ENCODE data around the gene FTSJ1.
"Not testable (repeated sequence)": the region's sequence is repeated elsewhere in the genome, so short reads cannot be mapped to it uniquely, and the experiment has no call there.

The FTSJ1 gene

GRCh38 chrX:48515842-48516241, 39.8 kb downstream of the FTSJ1 start:
- H3K9me3 ChIP-seq (ENCODE audit: control insufficient read depth, low read length) = no peaks in the 10 kb centered on the region
- no peak overlapping the region for H3K4me3 ChIP-seq (ENCODE audit: low read length)
- no peaks in the 10 kb centered on the region for H3K27me3 ChIP-seq (replicated peaks; ENCODE audit: control insufficient read depth, insufficient read depth, low read length)
- no peak for DNase-seq (ENCODE audit: low read depth)
- H3K36me3 ChIP-seq (ENCODE audit: control insufficient read depth, insufficient read depth, low read length, severe bottlenecking) = peaks cover 3% of the 10 kb centered on the region
- H3K9ac ChIP-seq (ENCODE audit: low read length) = no peak overlapping the region
- no peaks in the 10 kb centered on the region for H3K4me1 ChIP-seq (ENCODE audit: control insufficient read depth, insufficient read depth, low read length)

GRCh38 chrX:48516285-48516684, 40.3 kb downstream of the FTSJ1 start:
- Histone ChIP-seq H3K36me3 (ENCODE audit: control insufficient read depth, insufficient read depth, low read length, severe bottlenecking) (peaks cover 3% of the 10 kb centered on the region), H3K4me3 (ENCODE audit: low read length) (no peak overlapping the region), H3K27me3 (replicated peaks; ENCODE audit: control insufficient read depth, insufficient read depth, low read length) (no peaks in the 10 kb centered on the region), H3K9me3 (ENCODE audit: control insufficient read depth, low read length) (no peaks in the 10 kb centered on the region), H3K9ac (ENCODE audit: low read length) (no peak overlapping the region), H3K4me1 (ENCODE audit: control insufficient read depth, insufficient read depth, low read length) (no peaks in the 10 kb centered on the region)
- DNase-seq (ENCODE audit: low read depth) = no peak

- Histone ChIP-seq H3K4me1 (ENCODE audit: control insufficient read depth, insufficient read depth, low read length) (no peaks in the 10 kb centered on the region), H3K27me3 (replicated peaks; ENCODE audit: control insufficient read depth, insufficient read depth, low read length) (no peaks in the 10 kb centered on the region)
These were observed 41.0 kb downstream of the FTSJ1 start for GRCh38 chrX:48516987-48517386.

GRCh38 chrX:48519481-48519880, 43.5 kb downstream of the FTSJ1 start:
- not testable (repeated sequence) for H3K9me3 ChIP-seq (ENCODE audit: control insufficient read depth, low read length); H3K4me3 ChIP-seq (ENCODE audit: low read length); H3K36me3 ChIP-seq (ENCODE audit: control insufficient read depth, insufficient read depth, low read length, severe bottlenecking); H3K4me1 ChIP-seq (ENCODE audit: control insufficient read depth, insufficient read depth, low read length); H3K9ac ChIP-seq (ENCODE audit: low read length); H3K27me3 ChIP-seq (replicated peaks; ENCODE audit: control insufficient read depth, insufficient read depth, low read length); DNase-seq (ENCODE audit: low read depth)

More at GRCh38 chrX:48516987-48517386, 41.0 kb downstream of the FTSJ1 start:
- no peak for DNase-seq (ENCODE audit: low read depth)
- H3K9me3 ChIP-seq (ENCODE audit: control insufficient read depth, low read length) = no peaks in the 10 kb centered on the region
- H3K36me3 ChIP-seq (ENCODE audit: control insufficient read depth, insufficient read depth, low read length, severe bottlenecking) = peaks cover 3% of the 10 kb centered on the region
- H3K9ac ChIP-seq (ENCODE audit: low read length) = no peak overlapping the region
- no peak overlapping the region for H3K4me3 ChIP-seq (ENCODE audit: low read length)

- Histone ChIP-seq H3K4me3 (ENCODE audit: low read length) (no peak overlapping the region), H3K4me1 (ENCODE audit: control insufficient read depth, insufficient read depth, low read length) (peaks cover 3% of the 10 kb centered on the region), H3K27me3 (replicated peaks; ENCODE audit: control insufficient read depth, insufficient read depth, low read length) (no peaks in the 10 kb centered on the region), H3K9ac (ENCODE audit: low read length) (no peak overlapping the region), H3K9me3 (ENCODE audit: control insufficient read depth, low read length) (no peaks in the 10 kb centered on the region), H3K36me3 (ENCODE audit: control insufficient read depth, insufficient read depth, low read length, severe bottlenecking) (peaks cover 6% of the 10 kb centered on the region)
- no peak for DNase-seq (ENCODE audit: low read depth)
These were observed 44.5 kb downstream of the FTSJ1 start for GRCh38 chrX:48520455-48520854.

GRCh38 chrX:48520976-48521352, 45.0 kb downstream of the FTSJ1 start:
- H3K27me3 ChIP-seq (replicated peaks; ENCODE audit: control insufficient read depth, insufficient read depth, low read length) = no peaks in the 10 kb centered on the region
- no peak overlapping the region for H3K9ac ChIP-seq (ENCODE audit: low read length)
- no peak for DNase-seq (ENCODE audit: low read depth)
- H3K36me3 ChIP-seq (ENCODE audit: control insufficient read depth, insufficient read depth, low read length, severe bottlenecking) = peaks cover 6% of the 10 kb centered on the region
- H3K4me3 ChIP-seq (ENCODE audit: low read length) = peak overlapping the region; percentile 66
- H3K4me1 ChIP-seq (ENCODE audit: control insufficient read depth, insufficient read depth, low read length) = peaks cover 3% of the 10 kb centered on the region
- no peaks in the 10 kb centered on the region for H3K9me3 ChIP-seq (ENCODE audit: control insufficient read depth, low read length)

GRCh38 chrX:48521353-48522243, 45.6 kb downstream of the FTSJ1 start, which contains the start of gene EBP:
EBP (plus strand) TSS chrX:48521808; CDS start chrX:48523772, 1,964 bp downstream.
- DNase-seq (ENCODE audit: low read depth) = peak; percentile 88
- H3K4me1 ChIP-seq (ENCODE audit: control insufficient read depth, insufficient read depth, low read length) = peaks cover 3% of the 10 kb centered on the region
- peak within 1 kb of the TSS; percentile 61 for H3K9ac ChIP-seq (ENCODE audit: low read length)
- peaks cover 6% of the 10 kb centered on the region for H3K36me3 ChIP-seq (ENCODE audit: control insufficient read depth, insufficient read depth, low read length, severe bottlenecking)
- H3K9me3 ChIP-seq (ENCODE audit: control insufficient read depth, low read length) = no peaks in the 10 kb centered on the region
- no peaks in the 10 kb centered on the region for H3K27me3 ChIP-seq (replicated peaks; ENCODE audit: control insufficient read depth, insufficient read depth, low read length)
- peak within 1 kb of the TSS; percentile 66 for H3K4me3 ChIP-seq (ENCODE audit: low read length)

- H3K4me3 ChIP-seq (ENCODE audit: low read length) = peak overlapping the region; percentile 66
- peaks cover 3% of the 10 kb centered on the region for H3K4me1 ChIP-seq (ENCODE audit: control insufficient read depth, insufficient read depth, low read length)
- H3K9ac ChIP-seq (ENCODE audit: low read length) = peak overlapping the region; percentile 61
- no peaks in the 10 kb centered on the region for H3K9me3 ChIP-seq (ENCODE audit: control insufficient read depth, low read length)
- peaks cover 13% of the 10 kb centered on the region for H3K36me3 ChIP-seq (ENCODE audit: control insufficient read depth, insufficient read depth, low read length, severe bottlenecking)
- H3K27me3 ChIP-seq (replicated peaks; ENCODE audit: control insufficient read depth, insufficient read depth, low read length) = no peaks in the 10 kb centered on the region
- DNase-seq (ENCODE audit: low read depth) = no peak
These were observed 46.3 kb downstream of the FTSJ1 start for GRCh38 chrX:48522291-48522690.

GRCh38 chrX:48523682-48524081, 47.7 kb downstream of the FTSJ1 start:
- Histone ChIP-seq H3K36me3 (ENCODE audit: control insufficient read depth, insufficient read depth, low read length, severe bottlenecking) (peaks cover 27% of the 10 kb centered on the region), H3K4me3 (ENCODE audit: low read length) (no peak overlapping the region), H3K4me1 (ENCODE audit: control insufficient read depth, insufficient read depth, low read length) (peaks cover 3% of the 10 kb centered on the region), H3K9me3 (ENCODE audit: control insufficient read depth, low read length) (no peaks in the 10 kb centered on the region), H3K9ac (ENCODE audit: low read length) (no peak overlapping the region), H3K27me3 (replicated peaks; ENCODE audit: control insufficient read depth, insufficient read depth, low read length) (no peaks in the 10 kb centered on the region)
- no peak for DNase-seq (ENCODE audit: low read depth)

- H3K36me3 ChIP-seq (ENCODE audit: control insufficient read depth, insufficient read depth, low read length, severe bottlenecking) = peaks cover 30% of the 10 kb centered on the region
- not testable (repeated sequence) for DNase-seq (ENCODE audit: low read depth); H3K9ac ChIP-seq (ENCODE audit: low read length); H3K27me3 ChIP-seq (replicated peaks; ENCODE audit: control insufficient read depth, insufficient read depth, low read length); H3K4me3 ChIP-seq (ENCODE audit: low read length); H3K9me3 ChIP-seq (ENCODE audit: control insufficient read depth, low read length); H3K4me1 ChIP-seq (ENCODE audit: control insufficient read depth, insufficient read depth, low read length)
These were observed 49.9 kb downstream of the FTSJ1 start for GRCh38 chrX:48525853-48526252.

- Histone ChIP-seq H3K4me3 (ENCODE audit: low read length) (no peak overlapping the region), H3K27me3 (replicated peaks; ENCODE audit: control insufficient read depth, insufficient read depth, low read length) (no peaks in the 10 kb centered on the region), H3K9ac (ENCODE audit: low read length) (peak overlapping the region; percentile 83), H3K36me3 (ENCODE audit: control insufficient read depth, insufficient read depth, low read length, severe bottlenecking) (peaks cover 24% of the 10 kb centered on the region), H3K9me3 (ENCODE audit: control insufficient read depth, low read length) (no peaks in the 10 kb centered on the region), H3K4me1 (ENCODE audit: control insufficient read depth, insufficient read depth, low read length) (peaks cover 24% of the 10 kb centered on the region)
- no peak for DNase-seq (ENCODE audit: low read depth)
These were observed 54.7 kb downstream of the FTSJ1 start for GRCh38 chrX:48530736-48531135.

Measured in adipocyte (in vitro differentiated cells).